Ammon's horn (tissue), 1 donor: ENCODE data around the gene KMT2D.

Experiments used
- DNase-seq: peaks from one replicate; pipeline ENCODE4 v3.0.0-alpha.2; 2016; ENCODE audit warnings: low spot score

Gene KMT2D

DNA sequence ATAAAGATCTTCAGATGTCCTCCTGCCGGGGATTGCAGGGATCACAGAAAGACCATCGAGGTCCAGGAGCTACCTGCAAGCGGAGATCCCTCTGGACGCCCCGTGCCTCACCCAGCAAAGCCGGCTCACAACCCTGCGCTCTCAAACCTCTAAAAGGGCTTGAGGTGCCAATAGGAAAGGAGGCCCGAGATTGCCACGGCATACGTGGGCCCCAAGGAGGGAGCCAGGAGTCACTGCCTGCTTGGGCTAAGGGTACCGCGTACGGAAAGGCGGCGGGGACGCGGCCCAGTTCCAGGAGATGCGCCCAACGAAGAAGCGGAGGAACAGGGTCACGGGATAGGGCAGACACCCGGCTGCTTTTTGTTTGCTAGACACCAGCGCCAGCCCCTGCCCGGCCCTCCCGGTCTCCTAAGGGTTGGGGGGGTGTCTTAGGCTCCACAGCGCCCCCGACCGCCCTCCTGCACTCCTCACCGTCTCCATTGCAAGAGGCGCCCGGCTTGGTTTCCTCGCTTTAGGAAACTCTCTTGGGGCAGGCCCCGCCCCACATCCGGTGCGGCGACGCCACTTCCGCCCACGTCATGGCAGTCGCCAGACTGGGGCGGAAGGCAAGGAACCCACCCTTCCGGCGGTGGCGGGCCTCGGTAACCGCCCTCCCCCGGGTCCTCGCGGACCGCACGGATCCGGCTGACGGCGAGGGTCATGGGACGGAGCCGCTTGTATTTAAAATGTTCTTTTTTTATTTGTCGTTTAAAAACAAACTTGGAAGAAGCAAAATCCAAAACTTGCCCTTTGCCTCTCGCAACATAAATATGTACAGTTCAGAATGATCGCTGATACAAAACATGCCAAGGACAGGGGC lies 42.1 kb downstream of the KMT2D start, which contains the start of gene PRKAG1:
Gene PRKAG1, minus strand, starts transcription at position 516 of the 859 bp plus-strand sequence. Its CDS starts 36 bp downstream, at position 480.
- peak; percentile 98 for DNase-seq

DNA sequence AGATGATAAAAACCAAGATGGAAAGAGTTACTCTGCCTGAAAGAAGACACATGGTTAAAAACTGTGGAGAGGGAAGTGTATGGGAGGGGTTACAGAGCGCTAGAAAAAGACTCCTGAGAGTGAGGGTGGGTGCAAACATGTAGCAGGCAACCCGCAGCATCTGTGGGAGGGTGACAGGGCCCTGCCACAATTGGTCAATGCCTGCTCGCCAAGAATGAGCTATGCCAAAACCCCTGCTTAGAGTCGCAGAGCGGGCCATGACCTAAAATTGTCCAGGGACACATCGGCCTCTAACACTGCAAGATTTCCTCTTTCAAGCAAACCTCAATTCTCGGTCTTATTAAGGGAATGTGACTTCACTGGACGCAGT lies 42.7 kb downstream of the KMT2D start:
- no peak for DNase-seq

DNA sequence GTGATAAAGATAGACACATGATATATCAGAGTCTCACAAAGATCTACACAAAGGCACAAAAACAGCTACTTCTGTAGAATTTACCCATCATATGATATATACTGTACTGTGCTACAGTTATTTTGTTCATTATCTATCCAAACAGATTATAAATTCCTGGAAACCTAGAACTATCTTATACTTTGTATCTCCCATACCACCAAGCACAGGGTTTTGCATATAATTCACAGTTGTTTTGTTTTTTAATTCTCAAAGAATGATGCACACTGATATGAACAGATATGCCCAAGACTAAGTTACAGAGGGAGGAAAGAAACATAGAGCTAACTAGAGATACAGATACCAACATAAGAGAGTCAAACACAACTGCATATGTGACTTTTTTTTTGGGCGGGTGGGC lies 45.4 kb downstream of the KMT2D start:
- no peak for DNase-seq

DNA sequence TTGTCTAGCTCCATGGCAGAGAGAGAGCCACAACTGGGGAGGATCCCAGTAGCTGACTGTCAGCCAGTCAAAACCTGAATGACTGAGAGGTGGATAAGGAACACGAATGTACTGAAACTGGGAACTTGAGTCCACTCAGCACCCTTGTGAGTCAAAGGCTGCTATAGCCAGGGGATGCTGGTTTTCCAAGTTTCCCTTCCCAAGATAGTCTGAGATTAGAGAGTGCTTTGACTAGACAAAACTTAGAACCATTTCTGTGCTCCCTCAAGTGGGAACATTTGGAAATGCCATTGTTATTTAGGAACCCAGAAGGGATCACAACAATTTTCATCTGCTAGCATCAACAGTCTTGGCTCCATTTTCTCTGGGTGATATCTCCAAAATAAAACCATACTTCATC lies 46.0 kb downstream of the KMT2D start:
- DNase-seq = no peak

DNA sequence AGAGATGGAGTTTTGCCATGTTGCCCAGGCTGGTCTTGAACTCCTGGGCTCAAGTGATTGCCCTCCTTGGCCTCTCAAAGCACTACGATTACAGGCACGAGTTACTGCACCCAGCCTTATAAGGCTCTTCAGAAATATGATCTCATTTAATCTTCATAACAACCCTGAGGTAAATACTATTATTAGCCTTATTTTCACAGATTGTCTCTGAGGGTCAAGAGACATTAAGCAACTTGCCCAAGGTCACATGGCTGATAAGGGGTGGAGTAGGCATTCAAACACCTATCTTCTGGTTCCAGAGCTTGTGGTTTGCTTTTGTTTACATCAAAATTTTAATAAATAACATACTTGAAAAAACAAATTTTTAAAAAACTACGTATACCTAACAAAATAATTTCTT lies 47.2 kb downstream of the KMT2D start:
- no peak for DNase-seq

DNA sequence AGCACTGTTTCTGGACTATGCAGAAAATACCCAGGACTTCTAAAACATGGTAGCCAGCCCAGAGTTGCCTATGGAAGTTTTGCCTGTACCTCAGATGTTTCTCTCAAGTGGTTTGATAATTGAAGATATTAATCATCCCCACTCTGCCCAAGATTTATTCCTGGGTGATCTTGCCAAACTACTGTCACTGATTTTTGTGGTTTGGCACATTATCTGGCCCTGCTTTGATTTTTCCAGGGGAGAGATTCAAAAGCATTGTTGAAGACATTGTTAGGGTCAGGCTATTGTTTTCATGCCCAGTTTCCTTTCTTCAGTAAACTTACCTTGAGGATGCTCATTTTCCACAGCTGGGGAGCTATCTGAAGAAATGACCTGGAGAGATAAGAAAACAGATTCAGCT lies 47.9 kb downstream of the KMT2D start:
- no peak for DNase-seq
